Measurements from ENCODE around the gene IQCF2.
"Not testable (repeated sequence)": the region's sequence is repeated elsewhere in the genome, so short reads cannot be mapped to it uniquely, and the experiment has no call there.

The IQCF2 gene

GRCh38 chr3:51830836-51831385 is 30.5 kb upstream of the IQCF2 start:
- Histone ChIP-seq H3F3A (ENCODE audit: insufficient read depth, low read length) (no peaks in the 10 kb centered on the region), H3K9me2 (replicated peaks; ENCODE audit: insufficient read depth, low read length) (no peaks in the 10 kb centered on the region), H3K79me2 (ENCODE audit: low read length) (no peaks in the 10 kb centered on the region), H3K4me1 (ENCODE audit: low read length) (no peaks in the 10 kb centered on the region), H3K27ac (ENCODE audit: low read length) (no peak overlapping the region), H3K9me3 (replicated peaks; ENCODE audit: insufficient read depth, low read length) (no peaks in the 10 kb centered on the region), H3K27me3 (replicated peaks; ENCODE audit: insufficient read depth, low read length) (no peaks in the 10 kb centered on the region), H3K36me3 (replicated peaks; ENCODE audit: insufficient read depth, low read length) (no peaks in the 10 kb centered on the region), H3K9ac (ENCODE audit: low read length) (no peak overlapping the region), H3K4me2 (ENCODE audit: low read depth, low read length) (no peak overlapping the region), H3K4me3 (ENCODE audit: low read length) (no peak overlapping the region), H2AFZ (ENCODE audit: low read length) (no peak overlapping the region), H4K20me1 (ENCODE audit: insufficient read depth, low read length) (no peaks in the 10 kb centered on the region)
- TF ChIP-seq CTCF (IDR thresholded peaks at IDR 0.05; ENCODE audit: low read length): no peak
- TF ChIP-seq EZH2phosphoT487 (IDR thresholded peaks at IDR 0.05; ENCODE audit: low read length): no peak
- no peak for TF ChIP-seq EZH2 (optimal IDR thresholded peaks at IDR 0.05; ENCODE audit: low read depth, low read length)
- no peak for DNase-seq

GRCh38 chr3:51836606-51837005 is 24.8 kb upstream of the IQCF2 start:
- H3K27me3 ChIP-seq (replicated peaks; ENCODE audit: insufficient read depth, low read length): no peaks in the 10 kb centered on the region
- no peak for TF ChIP-seq EZH2phosphoT487 (IDR thresholded peaks at IDR 0.05; ENCODE audit: low read length)
- TF ChIP-seq CTCF (IDR thresholded peaks at IDR 0.05; ENCODE audit: low read length): no peak
- TF ChIP-seq EZH2 (optimal IDR thresholded peaks at IDR 0.05; ENCODE audit: low read depth, low read length): no peak
- no peak overlapping the region for H3K4me3 ChIP-seq (ENCODE audit: low read length)
- DNase-seq: no peak
- no peak overlapping the region for H3K27ac ChIP-seq (ENCODE audit: low read length)
- H3K36me3 ChIP-seq (replicated peaks; ENCODE audit: insufficient read depth, low read length): no peaks in the 10 kb centered on the region
- H3F3A ChIP-seq (ENCODE audit: insufficient read depth, low read length): no peaks in the 10 kb centered on the region
- no peaks in the 10 kb centered on the region for H3K4me1 ChIP-seq (ENCODE audit: low read length)
- H2AFZ ChIP-seq (ENCODE audit: low read length): no peak overlapping the region
- no peaks in the 10 kb centered on the region for H4K20me1 ChIP-seq (ENCODE audit: insufficient read depth, low read length)
- no peak overlapping the region for H3K9ac ChIP-seq (ENCODE audit: low read length)
- no peaks in the 10 kb centered on the region for H3K79me2 ChIP-seq (ENCODE audit: low read length)
- H3K4me2 ChIP-seq (ENCODE audit: low read depth, low read length): no peak overlapping the region
- H3K9me2 ChIP-seq (replicated peaks; ENCODE audit: insufficient read depth, low read length): no peaks in the 10 kb centered on the region
- no peaks in the 10 kb centered on the region for H3K9me3 ChIP-seq (replicated peaks; ENCODE audit: insufficient read depth, low read length)

- H3K4me3 ChIP-seq (ENCODE audit: low read length): no peak overlapping the region
- H3K9me2 ChIP-seq (replicated peaks; ENCODE audit: insufficient read depth, low read length): no peaks in the 10 kb centered on the region
- H4K20me1 ChIP-seq (ENCODE audit: insufficient read depth, low read length): no peaks in the 10 kb centered on the region
- H3K27me3 ChIP-seq (replicated peaks; ENCODE audit: insufficient read depth, low read length): no peaks in the 10 kb centered on the region
- no peak overlapping the region for H3K4me2 ChIP-seq (ENCODE audit: low read depth, low read length)
- no peak for TF ChIP-seq EZH2phosphoT487 (IDR thresholded peaks at IDR 0.05; ENCODE audit: low read length)
- no peak for TF ChIP-seq EZH2 (optimal IDR thresholded peaks at IDR 0.05; ENCODE audit: low read depth, low read length)
- TF ChIP-seq CTCF (IDR thresholded peaks at IDR 0.05; ENCODE audit: low read length): no peak
- no peak overlapping the region for H3K9ac ChIP-seq (ENCODE audit: low read length)
- no peaks in the 10 kb centered on the region for H3K9me3 ChIP-seq (replicated peaks; ENCODE audit: insufficient read depth, low read length)
- H3K27ac ChIP-seq (ENCODE audit: low read length): no peak overlapping the region
- no peaks in the 10 kb centered on the region for H3K4me1 ChIP-seq (ENCODE audit: low read length)
- DNase-seq: no peak
- H3K79me2 ChIP-seq (ENCODE audit: low read length): no peaks in the 10 kb centered on the region
- no peaks in the 10 kb centered on the region for H3K36me3 ChIP-seq (replicated peaks; ENCODE audit: insufficient read depth, low read length)
- H3F3A ChIP-seq (ENCODE audit: insufficient read depth, low read length): no peaks in the 10 kb centered on the region
- no peak overlapping the region for H2AFZ ChIP-seq (ENCODE audit: low read length)
These were observed 16.3 kb upstream of the IQCF2 start for GRCh38 chr3:51845129-51845528.

GRCh38 chr3:51855411-51855810 is 6.0 kb upstream of the IQCF2 start:
- H3K27ac ChIP-seq (ENCODE audit: low read length): not testable (repeated sequence)

More at GRCh38 chr3:51855411-51855810, 6.0 kb upstream of the IQCF2 start:
- not testable (repeated sequence) for H3K36me3 ChIP-seq (replicated peaks; ENCODE audit: insufficient read depth, low read length); H3K79me2 ChIP-seq (ENCODE audit: low read length); H3K4me2 ChIP-seq (ENCODE audit: low read depth, low read length); H3K9ac ChIP-seq (ENCODE audit: low read length); H3K4me1 ChIP-seq (ENCODE audit: low read length); H3F3A ChIP-seq (ENCODE audit: insufficient read depth, low read length); H4K20me1 ChIP-seq (ENCODE audit: insufficient read depth, low read length); H2AFZ ChIP-seq (ENCODE audit: low read length); DNase-seq; H3K4me3 ChIP-seq (ENCODE audit: low read length); H3K9me3 ChIP-seq (replicated peaks; ENCODE audit: insufficient read depth, low read length); H3K27me3 ChIP-seq (replicated peaks; ENCODE audit: insufficient read depth, low read length); H3K9me2 ChIP-seq (replicated peaks; ENCODE audit: insufficient read depth, low read length)

Measured in MM.1S (cell line).